ENCODE results near the gene LECT2.

LECT2 gene

DNA sequence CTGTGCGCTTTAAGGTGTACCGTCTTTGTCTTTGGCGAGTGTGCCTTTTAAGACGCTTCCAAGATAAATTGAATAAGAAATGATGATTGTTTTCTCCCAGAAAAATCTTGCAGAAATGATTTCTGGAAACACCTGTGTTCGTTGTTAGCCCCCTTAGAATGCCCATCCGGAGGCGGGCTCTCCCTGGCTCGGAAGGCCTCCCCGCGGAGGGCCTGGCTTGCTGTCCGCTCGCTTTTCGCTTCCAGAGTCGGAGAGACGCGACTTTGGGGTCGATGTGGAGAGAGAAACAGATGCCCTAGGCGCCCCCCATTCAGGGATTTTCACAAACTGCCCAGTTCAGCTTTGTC lies 23.9 kb downstream of the LECT2 start:
- no peak for DNase-seq

DNA sequence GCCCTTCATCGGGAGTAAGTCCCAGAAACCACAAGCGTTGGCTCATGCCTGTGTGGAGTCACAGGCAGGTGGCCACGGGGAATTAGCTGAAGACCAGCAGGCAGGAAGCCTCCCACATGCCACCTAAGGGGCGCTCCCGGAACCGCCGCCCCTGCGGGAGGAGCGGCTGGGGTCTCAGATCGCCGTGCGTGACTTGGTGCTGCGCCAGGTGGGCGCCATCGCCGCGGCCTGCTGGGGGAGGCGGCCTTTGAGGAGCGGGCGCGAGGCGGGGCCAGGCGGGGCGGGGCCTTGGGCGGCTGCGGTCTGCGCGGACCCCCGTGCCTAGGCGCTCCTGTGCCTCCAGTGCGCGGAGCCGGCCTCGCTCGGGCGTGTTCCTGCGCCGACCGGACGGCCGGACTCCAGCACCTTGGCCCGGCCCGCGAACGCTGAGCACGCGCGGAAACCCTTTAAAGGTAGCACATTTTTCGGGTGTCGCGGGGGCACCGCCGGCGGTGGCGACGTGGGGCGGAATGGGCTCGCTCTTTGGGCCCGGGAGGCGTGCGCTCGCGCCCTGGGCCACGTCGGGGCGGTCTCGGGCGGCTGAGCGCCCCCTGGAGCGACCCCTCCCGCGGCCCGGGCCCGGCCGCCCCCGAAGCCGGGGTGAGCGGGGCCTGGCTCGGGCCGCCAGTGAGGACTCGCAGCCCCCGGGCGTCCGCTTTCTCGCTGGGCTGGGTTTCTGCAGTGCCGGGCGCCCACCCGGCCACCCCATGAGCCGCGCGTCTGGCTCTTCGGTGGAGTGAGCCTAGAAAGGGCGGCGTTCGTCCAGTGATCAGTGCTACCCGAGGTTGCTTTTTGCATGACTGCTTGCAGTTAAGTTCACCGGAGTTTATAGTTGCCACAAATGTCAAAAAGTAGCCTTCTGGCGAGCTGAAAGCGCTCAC lies 24.5 kb downstream of the LECT2 start:
- no peak for DNase-seq

DNA sequence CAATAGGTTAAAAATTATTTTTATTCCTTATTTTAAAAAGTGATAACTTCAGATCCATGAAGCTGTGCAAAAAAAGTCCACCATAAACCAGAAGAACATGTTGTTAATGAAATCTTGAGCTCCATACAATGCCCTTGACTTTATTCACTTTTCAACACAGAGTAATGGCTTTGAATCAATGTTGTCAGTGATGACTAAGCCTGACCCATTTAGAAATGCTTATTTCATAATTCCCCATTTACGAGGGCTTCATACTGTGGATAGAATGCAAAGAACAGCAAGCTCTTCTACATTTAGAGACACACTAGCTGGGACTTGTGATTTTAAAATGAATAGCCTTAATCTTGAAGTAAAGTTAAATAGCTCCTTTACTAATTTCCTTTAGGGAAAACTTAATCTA lies 33.4 kb downstream of the LECT2 start:
- no peak for DNase-seq

DNA sequence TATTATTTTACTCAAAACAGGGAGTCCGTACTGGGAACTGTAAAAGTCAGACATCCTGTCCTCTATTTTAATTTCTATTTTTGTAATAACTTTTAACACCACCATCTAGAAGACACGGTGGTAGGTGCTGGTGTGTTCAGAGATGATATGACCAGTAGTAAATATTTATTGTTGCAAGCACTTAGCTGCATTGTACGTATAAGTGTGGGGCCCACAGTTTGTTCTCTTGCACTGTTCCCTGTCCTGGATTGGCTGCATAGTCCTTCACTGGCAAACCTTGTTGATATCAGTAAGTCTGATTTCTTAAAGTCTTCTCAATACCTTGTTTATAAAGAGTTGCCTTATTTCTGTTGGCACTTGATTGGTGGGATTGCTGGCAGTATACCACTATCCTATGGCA lies 34.6 kb downstream of the LECT2 start:
- no peak for DNase-seq

DNA sequence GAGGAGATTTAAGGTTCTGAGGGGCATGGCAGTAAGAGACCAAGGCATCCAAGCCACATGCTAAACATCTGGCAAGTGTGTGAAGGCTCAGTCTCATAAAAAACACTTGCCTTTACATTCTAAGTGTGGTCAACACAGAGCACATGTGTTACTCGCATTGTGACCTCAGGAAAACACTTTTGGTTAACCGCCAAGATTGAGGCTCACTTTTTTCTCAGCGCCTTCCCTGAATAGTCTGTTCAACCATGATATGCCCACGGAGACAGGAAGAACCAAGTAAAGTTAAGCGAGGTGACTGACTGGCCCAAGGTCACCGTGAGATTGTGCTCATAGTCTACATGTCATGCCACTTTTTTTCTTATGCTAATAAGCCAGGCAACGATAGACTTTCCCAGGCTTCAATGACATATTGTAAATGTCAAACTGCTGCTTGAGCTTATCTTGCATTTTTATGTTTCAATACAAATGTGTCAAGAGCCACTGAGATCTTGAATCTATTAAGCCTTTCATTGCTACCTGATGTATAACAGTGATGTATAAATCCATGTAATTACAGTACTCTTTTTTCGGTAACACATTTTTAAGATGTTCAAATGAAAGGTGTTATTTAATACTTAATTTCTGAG lies 38.0 kb downstream of the LECT2 start:
- DNase-seq, result no peak

DNA sequence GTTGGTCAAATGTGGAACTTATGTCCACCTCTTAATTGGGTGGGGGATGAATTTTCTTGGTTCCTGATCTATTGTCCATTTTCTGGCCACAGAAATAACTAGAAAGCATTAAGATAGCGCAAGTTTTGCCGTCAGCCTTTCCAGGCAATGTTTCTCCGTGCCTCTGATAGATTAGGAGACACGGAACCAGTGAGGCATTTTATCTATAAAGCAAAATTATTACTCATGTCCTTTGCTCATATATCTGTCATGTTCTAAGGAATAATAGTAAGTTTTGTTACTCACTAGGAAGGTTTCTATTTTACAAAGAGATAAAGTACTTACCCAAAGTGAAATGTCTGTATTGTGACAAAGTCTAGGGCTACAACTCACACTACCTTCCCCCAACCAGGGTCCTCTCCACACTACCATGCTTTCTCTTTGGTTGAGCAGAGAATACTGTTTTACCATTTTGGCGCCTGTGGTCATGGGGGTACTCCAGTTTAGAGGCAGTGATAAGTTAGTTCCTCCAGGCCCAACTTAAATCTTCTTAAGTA lies 39.2 kb downstream of the LECT2 start:
- no peak for DNase-seq

DNA sequence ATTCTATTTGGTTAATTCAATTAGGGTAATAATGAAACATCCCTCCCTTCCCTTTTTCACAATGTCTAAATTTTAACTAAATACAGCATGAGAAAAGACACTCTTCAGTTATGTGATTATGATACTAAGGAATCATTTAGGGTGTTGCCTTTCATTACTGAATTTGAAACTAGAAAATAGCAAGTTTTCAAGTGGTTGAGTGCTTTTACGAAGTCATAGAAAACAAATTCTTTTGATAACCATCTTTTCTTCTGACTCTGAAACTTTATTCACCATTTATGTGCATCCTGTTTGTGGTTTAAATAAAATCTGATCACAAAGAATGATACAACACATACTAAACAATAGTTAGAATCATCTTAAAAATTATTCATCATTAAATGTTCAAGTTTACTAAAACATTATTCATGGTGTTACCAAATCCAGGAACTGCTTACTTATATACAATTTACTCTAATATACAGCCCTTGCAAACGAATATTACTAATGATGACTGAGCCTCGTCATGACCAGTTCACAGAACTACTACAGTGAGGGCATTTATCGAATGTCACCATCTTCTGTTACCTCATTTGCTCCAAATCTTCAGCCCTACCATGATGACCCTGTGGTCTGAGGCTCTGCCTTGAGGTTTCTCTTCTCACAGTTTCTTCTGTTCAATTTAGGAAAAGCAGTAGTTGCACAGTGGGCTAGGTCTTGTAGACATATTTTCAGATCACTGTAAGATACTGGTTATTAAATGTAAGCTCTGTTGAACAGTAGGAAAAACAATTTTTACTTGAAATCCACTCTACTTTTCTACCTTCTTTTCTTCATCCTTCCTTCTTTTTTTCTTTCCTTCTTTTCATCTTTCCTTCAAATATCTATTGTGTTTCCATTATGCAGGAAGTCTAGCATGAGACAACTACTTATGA lies 40.8 kb downstream of the LECT2 start:
- DNase-seq, result no peak

DNA sequence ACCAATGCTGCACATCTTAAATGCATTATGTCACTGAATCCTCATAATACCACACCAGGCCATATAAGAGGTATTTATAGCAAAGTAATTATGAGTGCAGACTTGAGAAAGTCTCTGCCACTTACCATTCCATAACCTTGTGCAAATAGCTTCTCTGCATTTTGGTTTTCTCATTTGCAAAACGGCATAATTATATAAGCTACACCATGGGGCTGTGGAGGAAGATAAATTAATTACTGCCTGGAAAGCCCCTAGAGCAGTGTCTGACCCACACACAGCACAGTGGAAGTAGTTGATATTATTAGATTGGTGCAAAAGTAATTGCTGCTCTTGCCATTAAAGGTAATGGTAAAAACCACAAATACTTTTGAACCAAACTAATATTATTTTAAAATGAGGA lies 49.6 kb downstream of the LECT2 start:
- DNase-seq, result no peak

DNA sequence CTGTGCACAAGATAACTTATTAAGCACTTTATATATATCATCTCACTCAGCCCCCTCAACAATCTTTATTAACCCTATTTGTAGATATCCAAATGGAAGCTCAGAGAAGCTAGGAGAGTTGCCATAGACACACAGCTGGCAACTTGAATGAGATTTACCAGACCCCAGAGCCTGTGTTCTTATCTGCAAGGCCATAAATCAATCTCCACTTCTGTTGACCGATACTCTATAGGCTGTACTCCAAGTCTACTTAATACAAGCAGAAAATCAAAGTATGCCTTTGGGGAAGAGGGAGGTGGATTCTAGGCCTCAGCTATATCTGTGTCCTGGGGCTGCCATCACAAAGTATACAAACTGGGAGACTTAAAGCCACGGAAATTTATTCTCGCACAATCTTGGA lies 53.1 kb downstream of the LECT2 start:
- no peak for DNase-seq

DNA sequence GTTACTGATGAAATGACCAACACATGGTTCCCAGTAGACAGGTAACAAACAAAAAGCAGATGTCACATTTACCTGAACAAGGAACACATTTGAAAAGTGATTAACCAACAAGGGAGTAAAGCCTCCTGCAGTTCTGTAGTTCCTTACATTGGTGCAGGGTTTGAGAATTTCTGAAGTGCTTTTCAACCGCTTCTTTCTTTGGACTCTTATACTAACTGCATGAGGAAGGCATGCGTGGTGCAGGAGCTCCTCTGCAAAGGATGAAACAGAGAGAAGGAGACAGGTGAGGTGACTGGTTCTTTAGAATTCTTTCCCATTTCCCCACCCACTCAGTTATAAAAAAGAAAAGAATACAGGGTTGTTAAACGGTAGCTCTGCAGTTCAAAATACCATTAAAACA lies 54.5 kb downstream of the LECT2 start:
- no peak for DNase-seq

DNA sequence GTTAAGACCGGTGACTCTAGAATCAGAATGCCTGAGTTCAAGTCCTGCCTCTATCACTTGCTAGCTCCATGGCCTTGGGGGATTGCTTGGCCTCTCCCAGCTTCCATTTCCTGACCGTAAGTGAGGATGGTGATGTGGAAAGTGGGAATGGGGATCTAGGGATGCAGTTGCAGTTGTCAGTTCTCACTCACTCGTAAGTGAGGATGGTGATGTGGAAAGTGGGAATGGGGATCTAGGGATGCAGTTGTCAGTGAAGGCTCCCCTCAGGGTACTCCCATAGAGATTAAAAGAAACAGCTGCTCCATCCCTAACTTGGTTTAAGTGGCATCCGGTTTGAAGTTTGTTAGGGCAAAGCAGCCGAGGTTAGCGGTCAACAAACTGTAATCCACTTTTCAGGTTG lies 56.1 kb downstream of the LECT2 start:
- DNase-seq, result no peak

Measured in T1000 (cell line).